ENCODE results near the gene SLC15A3.
A peak's percentile ranks its signal among the peaks of the same experiment; 100 is the strongest.

Gene SLC15A3

DNA sequence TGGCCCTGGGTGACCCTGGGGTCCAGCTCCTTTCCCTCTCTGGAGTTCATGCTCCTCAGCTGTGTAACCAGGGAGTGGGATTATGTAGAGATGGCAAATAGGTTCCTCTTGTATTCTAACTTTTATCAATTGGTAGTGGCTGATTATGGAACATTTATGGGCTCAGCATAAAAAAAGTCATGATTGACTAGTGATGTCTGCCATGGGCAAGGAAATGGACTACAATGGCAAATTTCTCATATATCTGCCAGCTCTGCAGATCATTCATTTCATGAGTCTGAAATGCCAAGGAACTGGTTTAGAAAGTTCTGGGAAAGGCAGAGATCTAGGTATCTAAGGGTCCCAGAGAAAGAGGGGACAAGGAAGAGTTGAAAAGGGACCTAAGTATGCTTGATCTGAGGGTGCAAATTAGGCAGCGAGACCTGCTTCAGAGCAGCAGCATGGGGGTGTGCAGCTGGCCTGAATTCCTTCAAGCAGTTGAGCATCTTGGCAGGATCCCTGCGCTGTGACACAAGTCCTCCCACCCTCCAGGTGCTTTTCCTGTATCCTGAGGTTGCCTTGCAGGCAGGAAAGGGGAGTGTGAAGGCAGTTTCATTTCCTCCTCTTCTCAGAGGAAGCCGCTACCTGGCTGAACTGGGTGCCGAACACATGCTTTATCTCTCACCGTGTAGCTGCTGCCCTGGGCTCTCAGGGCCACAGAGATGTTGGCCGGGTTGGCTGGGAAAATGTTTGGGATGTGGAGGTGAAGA lies 10.4 kb downstream of the SLC15A3 start:
- Histone ChIP-seq H3K4me1 (ENCODE audit: control insufficient read depth, insufficient read depth, low read length) (no peaks in the 10 kb centered on the region), H3K4me3 (ENCODE audit: low read depth, low read length) (no peak overlapping the region), H3K9me3 (ENCODE audit: control insufficient read depth, insufficient read depth, low read depth, low read length) (no peaks in the 10 kb centered on the region), H3K27ac (ENCODE audit: extremely low read depth, low read depth, low read length) (no peak overlapping the region), H3K36me3 (ENCODE audit: control insufficient read depth in 2 of 2, insufficient read depth in 1 of 2, low read length in 2 of 2) (no peaks in the 10 kb centered on the region)
- ChIA-PET CTCF (interaction anchor here (0.6 to 1.8 kb wide), 4 partner anchors 9 to 246 kb away, joined by 3 to 4 read pairs (median 4); no protein-coding TSS in a partner anchor), POLR2A (no interaction called here)
- no peak for TF ChIP-seq HOXD13 (CRISPR knock-in tag; IDR thresholded peaks at IDR 0.05; ENCODE audit: borderline replicate concordance)
- peak; percentile 71; the same call in 1 of the 2 replicates for TF ChIP-seq ZNF23 (tag by site-specific recombination; IDR thresholded peaks at IDR 0.05; ENCODE audit: borderline replicate concordance)
- TF ChIP-seq ZNF529 (tag by site-specific recombination; IDR thresholded peaks at IDR 0.05; ENCODE audit: insufficient replicate concordance): no peak
- TF ChIP-seq ZBTB17 (tag by site-specific recombination; IDR thresholded peaks at IDR 0.05): peak; percentile 58

DNA sequence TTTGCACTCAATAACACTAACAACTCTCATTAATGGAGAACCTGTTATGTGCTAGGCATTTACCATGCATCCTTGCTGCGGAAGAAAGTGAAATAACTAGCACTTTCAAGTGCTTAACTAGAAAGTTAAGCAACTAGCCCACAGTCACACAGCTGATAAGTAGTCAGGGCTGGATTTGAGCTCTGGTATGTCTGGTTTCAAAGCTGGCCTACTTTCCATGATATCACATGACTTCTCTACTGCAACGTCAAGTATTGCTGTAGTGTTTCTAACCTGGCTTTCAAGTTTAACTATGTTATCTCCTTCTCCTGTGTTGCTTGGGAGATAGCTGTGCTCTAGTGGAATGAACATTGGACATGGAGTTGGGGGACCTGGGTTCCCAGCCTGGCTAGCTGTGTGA lies 12.1 kb downstream of the SLC15A3 start:
- H3K4me1 ChIP-seq (ENCODE audit: control insufficient read depth, insufficient read depth, low read length): no peaks in the 10 kb centered on the region
- H3K9me3 ChIP-seq (ENCODE audit: control insufficient read depth, insufficient read depth, low read depth, low read length): no peaks in the 10 kb centered on the region
- TF ChIP-seq, protein P1, sequence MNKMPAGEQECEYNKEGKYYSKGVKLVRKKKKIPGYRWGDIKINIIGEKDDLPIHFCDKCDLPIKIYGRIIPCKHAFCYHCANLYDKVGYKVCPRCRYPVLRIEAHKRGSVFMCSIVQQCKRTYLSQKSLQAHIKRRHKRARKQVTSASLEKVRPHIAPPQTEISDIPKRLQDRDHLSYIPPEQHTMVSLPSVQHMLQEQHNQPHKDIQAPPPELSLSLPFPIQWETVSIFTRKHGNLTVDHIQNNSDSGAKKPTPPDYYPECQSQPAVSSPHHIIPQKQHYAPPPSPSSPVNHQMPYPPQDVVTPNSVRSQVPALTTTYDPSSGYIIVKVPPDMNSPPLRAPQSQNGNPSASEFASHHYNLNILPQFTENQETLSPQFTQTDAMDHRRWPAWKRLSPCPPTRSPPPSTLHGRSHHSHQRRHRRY (tag by site-specific recombination; IDR thresholded peaks at IDR 0.05): no peak
- TF ChIP-seq PRDM1 (tag by site-specific recombination; IDR thresholded peaks at IDR 0.05): peak; percentile 61
- no peak overlapping the region for H3K27ac ChIP-seq (ENCODE audit: extremely low read depth, low read depth, low read length)
- peaks cover 0 to 13% of the 10 kb centered on the region in 2 experiments; a peak in 1 of 3 replicates for H3K36me3 ChIP-seq (ENCODE audit: control insufficient read depth in 2 of 2, insufficient read depth in 1 of 2, low read length in 2 of 2)
- no peak overlapping the region for H3K4me3 ChIP-seq (ENCODE audit: low read depth, low read length)
- ChIA-PET POLR2A (interaction anchor here (1.2 to 1.9 kb wide), 2 partner anchors 10 to 26 kb away, joined by 6 to 7 read pairs; partner anchors contain the start of gene TMEM109), CTCF (interaction anchor here (0.6 to 1.8 kb wide), 5 partner anchors 14 to 165 kb away, joined by 3 to 5 read pairs (median 4); no protein-coding TSS in a partner anchor)

DNA sequence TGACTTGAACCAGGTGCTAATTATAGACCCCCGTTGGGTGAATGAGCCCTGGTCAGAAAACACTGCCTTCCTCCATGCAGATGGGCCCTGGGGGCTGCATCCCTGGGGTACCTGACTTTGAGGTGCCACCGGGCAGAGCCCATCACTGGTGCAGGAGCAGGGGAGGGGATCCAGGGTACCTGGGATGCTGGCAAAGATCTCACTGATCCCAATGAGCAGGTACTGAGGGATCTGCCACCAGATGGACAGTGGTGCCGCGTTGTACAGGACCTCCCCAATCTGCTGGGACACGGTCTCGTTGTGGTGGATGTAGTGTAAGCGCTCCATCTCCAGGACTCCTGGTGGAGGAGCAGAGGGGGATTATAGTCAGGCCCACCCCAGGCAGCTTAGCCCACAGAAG lies 12.7 kb downstream of the SLC15A3 start:
- H3K27ac ChIP-seq (ENCODE audit: extremely low read depth, low read depth, low read length): no peak overlapping the region
- H3K4me1 ChIP-seq (ENCODE audit: control insufficient read depth, insufficient read depth, low read length): no peaks in the 10 kb centered on the region
- H3K4me3 ChIP-seq (ENCODE audit: low read depth, low read length): no peak overlapping the region
- peaks cover 0 to 17% of the 10 kb centered on the region in 2 experiments; a peak in 1 of 3 replicates for H3K36me3 ChIP-seq (ENCODE audit: control insufficient read depth in 2 of 2, insufficient read depth in 1 of 2, low read length in 2 of 2)
- CTCF ChIA-PET: interaction anchor here (0.6 to 0.8 kb wide), 2 partner anchors 27 to 40 kb away, joined by 3 to 4 read pairs; no protein-coding TSS in a partner anchor
- TF ChIP-seq GLI4 (tag by site-specific recombination; IDR thresholded peaks at IDR 0.05): no peak
- no peak for TF ChIP-seq ZNF416 (tag by site-specific recombination; IDR thresholded peaks at IDR 0.05)
- TF ChIP-seq, protein P2, sequence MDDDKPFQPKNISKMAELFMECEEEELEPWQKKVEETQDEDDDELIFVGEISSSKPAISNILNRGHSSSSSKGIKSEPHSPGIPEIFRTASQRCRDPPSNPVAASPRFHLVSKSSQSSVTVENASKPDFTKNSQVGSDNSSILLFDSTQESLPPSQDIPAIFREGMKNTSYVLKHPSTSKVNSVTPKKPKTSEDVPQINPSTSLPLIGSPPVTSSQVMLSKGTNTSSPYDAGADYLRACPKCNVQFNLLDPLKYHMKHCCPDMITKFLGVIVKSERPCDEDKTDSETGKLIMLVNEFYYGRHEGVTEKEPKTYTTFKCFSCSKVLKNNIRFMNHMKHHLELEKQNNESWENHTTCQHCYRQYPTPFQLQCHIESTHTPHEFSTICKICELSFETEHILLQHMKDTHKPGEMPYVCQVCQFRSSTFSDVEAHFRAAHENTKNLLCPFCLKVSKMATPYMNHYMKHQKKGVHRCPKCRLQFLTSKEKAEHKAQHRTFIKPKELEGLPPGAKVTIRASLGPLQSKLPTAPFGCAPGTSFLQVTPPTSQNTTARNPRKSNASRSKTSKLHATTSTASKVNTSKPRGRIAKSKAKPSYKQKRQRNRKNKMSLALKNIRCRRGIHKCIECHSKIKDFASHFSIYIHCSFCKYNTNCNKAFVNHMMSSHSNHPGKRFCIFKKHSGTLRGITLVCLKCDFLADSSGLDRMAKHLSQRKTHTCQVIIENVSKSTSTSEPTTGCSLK (tag by site-specific recombination; IDR thresholded peaks at IDR 0.05): no peak
- TF ChIP-seq, protein P3, sequence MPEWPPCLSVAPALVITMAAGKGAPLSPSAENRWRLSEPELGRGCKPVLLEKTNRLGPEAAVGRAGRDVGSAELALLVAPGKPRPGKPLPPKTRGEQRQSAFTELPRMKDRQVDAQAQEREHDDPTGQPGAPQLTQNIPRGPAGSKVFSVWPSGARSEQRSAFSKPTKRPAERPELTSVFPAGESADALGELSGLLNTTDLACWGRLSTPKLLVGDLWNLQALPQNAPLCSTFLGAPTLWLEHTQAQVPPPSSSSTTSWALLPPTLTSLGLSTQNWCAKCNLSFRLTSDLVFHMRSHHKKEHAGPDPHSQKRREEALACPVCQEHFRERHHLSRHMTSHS (tag by site-specific recombination; IDR thresholded peaks at IDR 0.05): no peak
- TF ChIP-seq KLF8 (tag by site-specific recombination; IDR thresholded peaks at IDR 0.05): no peak
- no peak for TF ChIP-seq ZNF473 (tag by site-specific recombination; IDR thresholded peaks at IDR 0.05)
- TF ChIP-seq ZNF350 (tag by site-specific recombination; IDR thresholded peaks at IDR 0.05): no peak
- no peak for TF ChIP-seq KLF9 (tag by site-specific recombination; IDR thresholded peaks at IDR 0.05; ENCODE audit: low read depth)
- no peak for TF ChIP-seq HOXA7 (CRISPR knock-in tag; IDR thresholded peaks at IDR 0.05; ENCODE audit: borderline replicate concordance)
- TF ChIP-seq ZNF2 (tag by site-specific recombination; IDR thresholded peaks at IDR 0.05): no peak
- no peak for TF ChIP-seq ZBTB21 (tag by site-specific recombination; IDR thresholded peaks at IDR 0.05)
- TF ChIP-seq, protein P4, sequence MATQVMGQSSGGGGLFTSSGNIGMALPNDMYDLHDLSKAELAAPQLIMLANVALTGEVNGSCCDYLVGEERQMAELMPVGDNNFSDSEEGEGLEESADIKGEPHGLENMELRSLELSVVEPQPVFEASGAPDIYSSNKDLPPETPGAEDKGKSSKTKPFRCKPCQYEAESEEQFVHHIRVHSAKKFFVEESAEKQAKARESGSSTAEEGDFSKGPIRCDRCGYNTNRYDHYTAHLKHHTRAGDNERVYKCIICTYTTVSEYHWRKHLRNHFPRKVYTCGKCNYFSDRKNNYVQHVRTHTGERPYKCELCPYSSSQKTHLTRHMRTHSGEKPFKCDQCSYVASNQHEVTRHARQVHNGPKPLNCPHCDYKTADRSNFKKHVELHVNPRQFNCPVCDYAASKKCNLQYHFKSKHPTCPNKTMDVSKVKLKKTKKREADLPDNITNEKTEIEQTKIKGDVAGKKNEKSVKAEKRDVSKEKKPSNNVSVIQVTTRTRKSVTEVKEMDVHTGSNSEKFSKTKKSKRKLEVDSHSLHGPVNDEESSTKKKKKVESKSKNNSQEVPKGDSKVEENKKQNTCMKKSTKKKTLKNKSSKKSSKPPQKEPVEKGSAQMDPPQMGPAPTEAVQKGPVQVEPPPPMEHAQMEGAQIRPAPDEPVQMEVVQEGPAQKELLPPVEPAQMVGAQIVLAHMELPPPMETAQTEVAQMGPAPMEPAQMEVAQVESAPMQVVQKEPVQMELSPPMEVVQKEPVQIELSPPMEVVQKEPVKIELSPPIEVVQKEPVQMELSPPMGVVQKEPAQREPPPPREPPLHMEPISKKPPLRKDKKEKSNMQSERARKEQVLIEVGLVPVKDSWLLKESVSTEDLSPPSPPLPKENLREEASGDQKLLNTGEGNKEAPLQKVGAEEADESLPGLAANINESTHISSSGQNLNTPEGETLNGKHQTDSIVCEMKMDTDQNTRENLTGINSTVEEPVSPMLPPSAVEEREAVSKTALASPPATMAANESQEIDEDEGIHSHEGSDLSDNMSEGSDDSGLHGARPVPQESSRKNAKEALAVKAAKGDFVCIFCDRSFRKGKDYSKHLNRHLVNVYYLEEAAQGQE (tag by site-specific recombination; IDR thresholded peaks at IDR 0.05): no peak
- H3K9me3 ChIP-seq (ENCODE audit: control insufficient read depth, insufficient read depth, low read depth, low read length): no peaks in the 10 kb centered on the region
- POLR2A ChIA-PET: interaction anchor here (1.0 to 1.9 kb wide), 2 partner anchors 10 to 15 kb away, joined by 3 to 6 read pairs; no protein-coding TSS in a partner anchor

All from HEK293 (cell line).